Transverse colon (tissue), 4 donors: ENCODE results near the gene HPGDS. TPM values are rescaled to one million over a fixed set of nuclear protein-coding genes. Genes with fewer than 3 reads are reported as not detected.

Experiments
- DNase-seq: peaks from one replicate; pipeline ENCODE4 v3.0.0-alpha.2; 2019
- H3K27ac ChIP-seq, 4 donors: fragments of 200-600 bp; sonication (generic); 2 replicates each; pipeline ENCODE4 v1.5.1; 2016 to 2018; ENCODE audit warnings: inconsistent platforms in 4 of 4
- H3K27me3 ChIP-seq: fragments of 200-600 bp; sonication (generic); 2 replicates; pipeline ENCODE4 v1.5.1; 2017; ENCODE audit warnings: inconsistent platforms
- H3K36me3 ChIP-seq, 4 donors: fragments of 200-600 bp; sonication (generic); 2 replicates each; pipeline ENCODE4 v1.5.1; 2017 to 2019; ENCODE audit warnings: inconsistent platforms in 4 of 4
- H3K4me1 ChIP-seq, 4 donors: fragments of 200-600 bp; sonication (generic); 2 replicates each; pipeline ENCODE4 v1.5.1; 2017 to 2020; ENCODE audit warnings: inconsistent platforms in 4 of 4
- H3K4me3 ChIP-seq, 4 donors: fragments of 200-600 bp; sonication (generic); 1 replicate in 1 of 4; 2 replicates in 3 of 4; pipeline versions ENCODE4 v1.5.1 to v1.6.1; 2017 to 2019; ENCODE audit warnings: inconsistent platforms in 4 of 4
- H3K9me3 ChIP-seq, 2 donors: fragments of 200-600 bp; sonication (generic); 2 replicates each; pipeline ENCODE4 v1.5.1; 2017 to 2019; ENCODE audit warnings: inconsistent platforms in 2 of 2
- CTCF ChIP-seq, 5 experiments: fragments of 200-600 bp in 3 of 5; fragments of 450-650 bp in 2 of 5; sonication (generic) in 3 of 5; IDR thresholded peaks; 1 replicate in 2 of 5; 2 replicates in 3 of 5; pipeline ENCODE4 v1.5.1; 2016 to 2017; ENCODE audit warnings: antibody characterized with exemption in 5 of 5, inconsistent platforms in 3 of 5, mild to moderate bottlenecking in 2 of 5, moderate library complexity in 1 of 5
- EP300 ChIP-seq: sonication (generic); formaldehyde crosslinking; IDR thresholded peaks from one replicate; pipeline ENCODE4 v1.6.1; 2017; ENCODE audit warnings: antibody characterized with exemption, low read depth
- POLR2A ChIP-seq: fragments of 450-650 bp; IDR thresholded peaks from one replicate; pipeline ENCODE4 v1.6.1; 2016; ENCODE audit warnings: antibody characterized with exemption, mild to moderate bottlenecking, moderate library complexity
- POLR2AphosphoS5 ChIP-seq, 3 donors: sonication (generic); formaldehyde crosslinking; IDR thresholded peaks; one replicate each; pipeline ENCODE4 v1.6.1; 2016; ENCODE audit warnings: antibody characterized with exemption in 3 of 3
- WGBS, 2 donors: methylation state at CpG; one replicate each; pipeline ENCODE4 v1.1.5; 2018; ENCODE audit warnings: low coverage in 1 of 2; 5-methylcytosine and 5-hydroxymethylcytosine counted together
- in situ Hi-C, 4 donors: fragments of 200-750 bp; cut with MboI; loops; one replicate each; pipeline versions ENCODE4 v1.15.0 to v1.15.1; 2017; ENCODE audit warnings: low sequenced_read_pairs in 3 of 4, low pct_ligation_motif_present in 1 of 4, low pct_unique_long_range_greater_than_20kb in 1 of 4
- intact Hi-C: fragments of 100-400 bp; cut with DNase I; formaldehyde crosslinking; loops from one replicate; pipeline ENCODE4 v1.15.1; 2023; ENCODE audit warnings: low total_unique reads
- total RNA-seq, 4 donors: library from RNA; depleted of rRNA; stranded (reverse); fragments of >200 nt; gene quantifications; one replicate each; pipeline ENCODE4 v1.1.0, GENCODE V29; 2016

The HPGDS gene
- total RNA-seq, 4 donors from 2014 or later: 1.4 to 6.0 (median 3.5) TPM; not detected in 1

- no peak for DNase-seq
- WGBS, 2 donors: 87 to 91% methylated on average over 5 of the region's 5 CpGs
Measured at GRCh38 chr4:94262163-94263016, 80.2 kb downstream of the HPGDS start.

GRCh38 chr4:94256828-94257227, 85.8 kb downstream of the HPGDS start:
- in situ Hi-C loops (no loop called here), intact Hi-C loops (no loop called here)
- H3K4me1 ChIP-seq: no peaks in the 10 kb centered on the region
- TF ChIP-seq CTCF (IDR thresholded peaks at IDR 0.05) (peak in 2 of 5 experiments; percentile 12 to 15), POLR2AphosphoS5 (IDR thresholded peaks at IDR 0.05) (no peak), POLR2A (no peak), EP300 (no peak)
- H3K9me3 ChIP-seq: no peaks in the 10 kb centered on the region
- no peak overlapping the region for H3K4me3 ChIP-seq
- DNase-seq: no peak
- no peaks in the 10 kb centered on the region for H3K27me3 ChIP-seq
- peaks cover 0 to 20% (median 9%) of the 10 kb centered on the region in 4 donors for H3K36me3 ChIP-seq
- H3K27ac ChIP-seq: no peak overlapping the region

More at GRCh38 chr4:94262163-94263016, 80.2 kb downstream of the HPGDS start:
- TF ChIP-seq POLR2AphosphoS5 (IDR thresholded peaks at IDR 0.05) (no peak), POLR2A (no peak), EP300 (no peak), CTCF (IDR thresholded peaks at IDR 0.05) (no peak)
- in situ Hi-C loops: no loop called here
- no peaks in the 10 kb centered on the region for H3K27me3 ChIP-seq
- no peak overlapping the region for H3K27ac ChIP-seq
- H3K4me3 ChIP-seq: no peak overlapping the region
- no peaks in the 10 kb centered on the region for H3K9me3 ChIP-seq
- peaks cover 0 to 5% (median 2%) of the 10 kb centered on the region in 4 donors for H3K36me3 ChIP-seq
- intact Hi-C loops: no loop called here
- no peaks in the 10 kb centered on the region for H3K4me1 ChIP-seq

- Histone ChIP-seq H3K4me1 (no peaks in the 10 kb centered on the region), H3K9me3 (no peaks in the 10 kb centered on the region), H3K36me3 (peaks cover 0 to 20% (median 9%) of the 10 kb centered on the region in 4 donors), H3K27ac (no peak overlapping the region), H3K27me3 (no peaks in the 10 kb centered on the region), H3K4me3 (no peak overlapping the region)
- no peak for TF ChIP-seq CTCF (IDR thresholded peaks at IDR 0.05)
- no peak for TF ChIP-seq POLR2AphosphoS5 (IDR thresholded peaks at IDR 0.05)
- TF ChIP-seq EP300: no peak
- no peak for TF ChIP-seq POLR2A
- DNase-seq: no peak
- WGBS, 2 donors: 95 to 98% methylated on average over 6 to 8 of the region's 8 CpGs
- intact Hi-C loops (no loop called here), in situ Hi-C loops (no loop called here)
Measured at GRCh38 chr4:94256144-94256783, 86.4 kb downstream of the HPGDS start.

GRCh38 chr4:94253036-94253435, 89.6 kb downstream of the HPGDS start:
- no peak for DNase-seq
- 90 to 92% methylated on average over 3 of the region's 3 CpGs for WGBS, 2 donors
- in situ Hi-C loops: no loop called here
- Histone ChIP-seq H3K4me1 (no peaks in the 10 kb centered on the region), H3K9me3 (no peaks in the 10 kb centered on the region), H3K27ac (no peak overlapping the region), H3K36me3 (peaks cover 0 to 29% (median 14%) of the 10 kb centered on the region in 4 donors), H3K4me3 (no peak overlapping the region), H3K27me3 (no peaks in the 10 kb centered on the region)
- intact Hi-C loops: no loop called here
- TF ChIP-seq CTCF (IDR thresholded peaks at IDR 0.05) (no peak), EP300 (no peak), POLR2AphosphoS5 (IDR thresholded peaks at IDR 0.05) (no peak), POLR2A (no peak)
